ENCODE results near the gene SEM1.

DNA sequence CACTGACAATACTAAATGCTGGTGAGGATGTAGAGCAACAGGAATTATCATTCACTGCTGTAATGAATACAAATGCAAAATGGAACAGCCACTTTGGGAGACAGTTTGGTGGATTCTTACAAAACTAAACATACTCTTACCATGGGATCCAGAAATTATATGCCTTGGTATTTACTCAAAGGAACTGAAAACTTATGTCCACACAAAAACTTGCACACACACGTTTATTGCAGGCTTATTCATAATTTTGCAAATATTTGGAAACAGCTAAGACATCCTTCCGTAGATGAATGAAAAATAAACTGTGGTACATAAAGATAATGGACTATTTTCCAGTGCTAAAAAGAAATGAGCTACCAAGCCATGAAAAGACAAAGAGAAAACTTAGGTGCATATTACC lies 69.6 kb downstream of the SEM1 start:
- TF ChIP-seq, protein P1, sequence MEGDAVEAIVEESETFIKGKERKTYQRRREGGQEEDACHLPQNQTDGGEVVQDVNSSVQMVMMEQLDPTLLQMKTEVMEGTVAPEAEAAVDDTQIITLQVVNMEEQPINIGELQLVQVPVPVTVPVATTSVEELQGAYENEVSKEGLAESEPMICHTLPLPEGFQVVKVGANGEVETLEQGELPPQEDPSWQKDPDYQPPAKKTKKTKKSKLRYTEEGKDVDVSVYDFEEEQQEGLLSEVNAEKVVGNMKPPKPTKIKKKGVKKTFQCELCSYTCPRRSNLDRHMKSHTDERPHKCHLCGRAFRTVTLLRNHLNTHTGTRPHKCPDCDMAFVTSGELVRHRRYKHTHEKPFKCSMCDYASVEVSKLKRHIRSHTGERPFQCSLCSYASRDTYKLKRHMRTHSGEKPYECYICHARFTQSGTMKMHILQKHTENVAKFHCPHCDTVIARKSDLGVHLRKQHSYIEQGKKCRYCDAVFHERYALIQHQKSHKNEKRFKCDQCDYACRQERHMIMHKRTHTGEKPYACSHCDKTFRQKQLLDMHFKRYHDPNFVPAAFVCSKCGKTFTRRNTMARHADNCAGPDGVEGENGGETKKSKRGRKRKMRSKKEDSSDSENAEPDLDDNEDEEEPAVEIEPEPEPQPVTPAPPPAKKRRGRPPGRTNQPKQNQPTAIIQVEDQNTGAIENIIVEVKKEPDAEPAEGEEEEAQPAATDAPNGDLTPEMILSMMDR (conservative IDR thresholded peaks at IDR 0.05): no peak
- no peak for TF ChIP-seq ZFX (IDR thresholded peaks at IDR 0.05)

All from C4-2B (cell line).